Measurements from ENCODE around the gene EDN1.

The EDN1 gene

GRCh38 chr6:12294851-12295536, 4.8 kb downstream of the EDN1 start:
- Histone ChIP-seq H3K4me3 (no peak overlapping the region), H3K9me3 (ENCODE audit: low read depth, low read length) (no peaks in the 10 kb centered on the region), H3K27ac (no peak overlapping the region), H3K36me3 (ENCODE audit: insufficient read depth, low read length) (no peaks in the 10 kb centered on the region), H3K9ac (ENCODE audit: insufficient read length) (no peak overlapping the region)
- TF ChIP-seq POLR2AphosphoS5 (IDR thresholded peaks at IDR 0.05; ENCODE audit: borderline replicate concordance, low read depth, low read length), result no peak
- no peak for TF ChIP-seq FOXP2 (optimal IDR thresholded peaks at IDR 0.05; ENCODE audit: control extremely low read depth, extremely low read length, insufficient read depth)
- no peak for TF ChIP-seq EZH2 (IDR thresholded peaks at IDR 0.05)
- no peak for DNase-seq (ENCODE audit: low read depth, low spot score)

DNA sequence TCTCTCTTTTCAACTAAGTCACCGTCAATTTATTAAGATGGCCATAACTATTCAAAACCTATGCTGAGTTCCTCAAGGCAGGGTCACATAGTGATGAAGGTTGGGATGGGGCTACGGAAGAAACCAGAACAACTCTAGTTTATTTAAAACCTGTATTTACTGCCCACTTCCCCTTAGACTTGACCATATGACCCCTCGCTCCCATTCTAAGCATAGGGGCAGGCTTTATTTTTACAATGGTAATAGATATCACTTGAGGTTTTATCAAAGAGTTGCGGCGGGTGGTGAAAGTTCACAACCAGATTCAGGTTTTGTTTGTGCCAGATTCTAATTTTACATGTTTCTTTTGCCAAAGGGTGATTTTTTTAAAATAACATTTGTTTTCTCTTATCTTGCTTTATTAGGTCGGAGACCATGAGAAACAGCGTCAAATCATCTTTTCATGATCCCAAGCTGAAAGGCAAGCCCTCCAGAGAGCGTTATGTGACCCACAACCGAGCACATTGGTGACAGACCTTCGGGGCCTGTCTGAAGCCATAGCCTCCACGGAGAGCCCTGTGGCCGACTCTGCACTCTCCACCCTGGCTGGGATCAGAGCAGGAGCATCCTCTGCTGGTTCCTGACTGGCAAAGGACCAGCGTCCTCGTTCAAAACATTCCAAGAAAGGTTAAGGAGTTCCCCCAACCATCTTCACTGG, 5.5 kb downstream of the EDN1 start:
- Histone ChIP-seq H3K36me3 (ENCODE audit: insufficient read depth, low read length) (no peaks in the 10 kb centered on the region), H3K27ac (no peak overlapping the region), H3K9me3 (ENCODE audit: low read depth, low read length) (no peaks in the 10 kb centered on the region)

DNA sequence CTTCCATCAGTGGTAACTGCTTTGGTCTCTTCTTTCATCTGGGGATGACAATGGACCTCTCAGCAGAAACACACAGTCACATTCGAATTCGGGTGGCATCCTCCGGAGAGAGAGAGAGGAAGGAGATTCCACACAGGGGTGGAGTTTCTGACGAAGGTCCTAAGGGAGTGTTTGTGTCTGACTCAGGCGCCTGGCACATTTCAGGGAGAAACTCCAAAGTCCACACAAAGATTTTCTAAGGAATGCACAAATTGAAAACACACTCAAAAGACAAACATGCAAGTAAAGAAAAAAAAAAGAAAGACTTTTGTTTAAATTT, 6.1 kb downstream of the EDN1 start:
- no peaks in the 10 kb centered on the region for H3K36me3 ChIP-seq (ENCODE audit: insufficient read depth, low read length)
- H3K9ac ChIP-seq (ENCODE audit: insufficient read length), result no peak overlapping the region
- H3K9me3 ChIP-seq (ENCODE audit: low read depth, low read length), result no peaks in the 10 kb centered on the region
- no peak overlapping the region for H3K4me3 ChIP-seq
- TF ChIP-seq FOXP2 (optimal IDR thresholded peaks at IDR 0.05; ENCODE audit: control extremely low read depth, extremely low read length, insufficient read depth) (no peak), EZH2 (IDR thresholded peaks at IDR 0.05) (no peak), POLR2AphosphoS5 (IDR thresholded peaks at IDR 0.05; ENCODE audit: borderline replicate concordance, low read depth, low read length) (no peak)
- no peak overlapping the region for H3K27ac ChIP-seq
- DNase-seq (ENCODE audit: low read depth, low spot score), result no peak

More for the DNA sequence above, 5.5 kb downstream of the EDN1 start:
- no peak for TF ChIP-seq FOXP2 (optimal IDR thresholded peaks at IDR 0.05; ENCODE audit: control extremely low read depth, extremely low read length, insufficient read depth)
- DNase-seq (ENCODE audit: low read depth, low spot score), result no peak
- H3K9ac ChIP-seq (ENCODE audit: insufficient read length), result no peak overlapping the region
- no peak overlapping the region for H3K4me3 ChIP-seq

GRCh38 chr6:12296604-12297003, 6.4 kb downstream of the EDN1 start:
- H3K36me3 ChIP-seq (ENCODE audit: insufficient read depth, low read length), result no peaks in the 10 kb centered on the region
- no peak overlapping the region for H3K27ac ChIP-seq
- no peak for DNase-seq (ENCODE audit: low read depth, low spot score)
- no peaks in the 10 kb centered on the region for H3K9me3 ChIP-seq (ENCODE audit: low read depth, low read length)
- H3K4me3 ChIP-seq, result no peak overlapping the region
- no peak overlapping the region for H3K9ac ChIP-seq (ENCODE audit: insufficient read length)
- TF ChIP-seq POLR2AphosphoS5 (IDR thresholded peaks at IDR 0.05; ENCODE audit: borderline replicate concordance, low read depth, low read length) (no peak), FOXP2 (optimal IDR thresholded peaks at IDR 0.05; ENCODE audit: control extremely low read depth, extremely low read length, insufficient read depth) (no peak), EZH2 (IDR thresholded peaks at IDR 0.05) (no peak)

DNA sequence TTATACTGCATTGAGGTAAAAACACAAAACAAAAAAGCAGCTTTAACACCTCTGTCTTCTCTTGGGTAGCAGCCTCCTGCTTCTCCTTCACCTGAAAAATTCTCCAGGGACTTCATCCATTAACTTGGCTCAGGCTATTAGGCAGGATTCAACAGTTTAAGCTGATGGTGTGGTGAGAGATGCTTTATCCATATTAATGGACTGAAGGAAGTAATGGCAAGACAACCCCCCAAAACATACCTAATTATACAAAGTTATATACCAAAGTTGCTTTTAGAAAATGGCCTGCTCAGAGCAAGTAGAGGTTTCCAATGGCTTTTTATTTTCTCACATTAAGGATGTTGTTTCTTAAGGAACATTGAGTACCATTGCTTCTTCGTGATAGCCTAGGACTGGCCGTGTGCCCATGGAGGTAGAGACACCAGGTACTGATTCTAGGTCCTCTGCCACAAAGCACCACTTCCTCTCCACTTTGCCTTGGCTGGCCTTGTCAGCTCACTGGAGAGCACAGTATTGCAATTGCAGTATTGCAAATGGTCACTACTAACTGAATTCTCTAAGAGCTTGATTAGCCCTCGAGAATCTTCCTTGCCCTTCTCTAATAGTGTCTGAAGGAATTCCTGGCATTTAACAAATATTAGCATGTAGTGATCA, 7.3 kb downstream of the EDN1 start:
- Histone ChIP-seq H3K9me3 (ENCODE audit: low read depth, low read length) (no peaks in the 10 kb centered on the region), H3K9ac (ENCODE audit: insufficient read length) (no peak overlapping the region), H3K27ac (no peak overlapping the region), H3K36me3 (ENCODE audit: insufficient read depth, low read length) (no peaks in the 10 kb centered on the region), H3K4me3 (no peak overlapping the region)
- DNase-seq (ENCODE audit: low read depth, low spot score), result no peak
- TF ChIP-seq POLR2AphosphoS5 (IDR thresholded peaks at IDR 0.05; ENCODE audit: borderline replicate concordance, low read depth, low read length), result no peak
- no peak for TF ChIP-seq FOXP2 (optimal IDR thresholded peaks at IDR 0.05; ENCODE audit: control extremely low read depth, extremely low read length, insufficient read depth)
- TF ChIP-seq EZH2 (IDR thresholded peaks at IDR 0.05), result no peak

DNA sequence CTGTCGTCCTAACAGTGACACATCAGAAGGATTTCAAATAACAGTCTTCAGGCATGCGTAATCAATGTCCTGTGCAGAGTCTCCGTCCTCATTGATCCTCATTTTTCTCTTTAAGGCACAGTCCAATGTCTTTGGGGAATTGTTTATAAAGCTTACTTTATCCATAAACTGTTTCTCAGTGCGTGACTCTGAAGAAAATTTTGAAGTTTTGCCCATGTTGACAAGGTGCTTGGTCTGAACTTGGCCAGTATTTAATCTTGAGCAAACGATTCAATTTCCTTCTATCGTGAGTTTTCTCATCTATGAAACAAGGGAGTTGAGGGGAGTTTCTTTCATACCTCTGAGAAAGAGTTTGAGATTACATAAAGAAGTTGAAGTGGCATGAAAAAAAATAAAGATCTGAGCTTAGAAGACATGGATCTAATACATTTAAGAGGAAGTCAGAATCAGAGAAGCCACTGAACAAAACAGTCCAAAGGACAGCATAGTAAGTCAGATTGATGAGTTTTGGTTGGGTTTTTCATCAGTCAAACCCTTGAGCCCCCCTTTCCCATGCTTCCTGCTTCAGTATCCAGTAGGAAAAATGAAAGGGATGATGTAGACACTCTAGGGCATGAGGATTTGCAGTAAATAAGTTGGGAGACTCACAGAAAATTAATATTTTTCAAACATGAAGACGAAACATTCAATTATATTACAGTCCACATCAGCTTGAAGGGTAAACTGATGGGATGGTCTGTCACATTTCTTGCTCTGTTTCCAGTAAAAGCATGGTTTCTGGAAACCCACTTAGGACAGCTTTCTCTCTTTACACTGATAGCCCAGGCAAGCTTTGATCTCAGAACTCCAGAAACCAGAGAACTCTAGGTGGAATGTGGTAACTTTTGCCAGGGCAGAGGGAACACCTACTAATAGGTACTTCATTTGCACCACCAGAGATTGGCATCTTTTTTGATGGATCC, 8.1 kb downstream of the EDN1 start:
- no peak overlapping the region for H3K9ac ChIP-seq (ENCODE audit: insufficient read length)
- no peaks in the 10 kb centered on the region for H3K36me3 ChIP-seq (ENCODE audit: insufficient read depth, low read length)
- H3K27ac ChIP-seq, result no peak overlapping the region
- DNase-seq (ENCODE audit: low read depth, low spot score), result no peak
- H3K9me3 ChIP-seq (ENCODE audit: low read depth, low read length), result no peaks in the 10 kb centered on the region
- TF ChIP-seq EZH2 (IDR thresholded peaks at IDR 0.05) (no peak), POLR2AphosphoS5 (IDR thresholded peaks at IDR 0.05; ENCODE audit: borderline replicate concordance, low read depth, low read length) (no peak), FOXP2 (optimal IDR thresholded peaks at IDR 0.05; ENCODE audit: control extremely low read depth, extremely low read length, insufficient read depth) (no peak)
- no peak overlapping the region for H3K4me3 ChIP-seq

DNA sequence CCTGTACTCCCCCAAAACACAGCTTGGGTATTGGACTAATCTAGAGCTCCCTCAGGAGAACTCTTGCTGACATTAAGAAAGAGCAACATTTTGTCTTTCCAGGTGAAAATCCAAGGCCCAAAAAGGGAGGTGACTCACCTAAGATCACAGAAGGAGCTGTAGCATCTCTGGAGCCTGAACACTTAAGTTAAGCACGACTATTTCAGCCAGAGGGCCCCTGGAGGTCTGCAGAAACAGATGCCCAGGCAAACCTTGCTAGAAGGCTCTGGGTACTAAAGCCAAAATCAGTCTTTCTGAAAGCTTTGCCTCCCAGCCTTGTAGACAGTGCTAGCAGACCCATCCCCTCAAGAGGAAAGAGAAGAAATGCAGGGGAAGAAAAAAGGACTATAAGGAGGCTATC, 8.8 kb downstream of the EDN1 start:
- TF ChIP-seq POLR2AphosphoS5 (IDR thresholded peaks at IDR 0.05; ENCODE audit: borderline replicate concordance, low read depth, low read length) (no peak), EZH2 (IDR thresholded peaks at IDR 0.05) (no peak), FOXP2 (optimal IDR thresholded peaks at IDR 0.05; ENCODE audit: control extremely low read depth, extremely low read length, insufficient read depth) (no peak)
- Histone ChIP-seq H3K36me3 (ENCODE audit: insufficient read depth, low read length) (no peaks in the 10 kb centered on the region), H3K27ac (no peak overlapping the region), H3K4me3 (no peak overlapping the region), H3K9ac (ENCODE audit: insufficient read length) (no peak overlapping the region), H3K9me3 (ENCODE audit: low read depth, low read length) (no peaks in the 10 kb centered on the region)
- no peak for DNase-seq (ENCODE audit: low read depth, low spot score)

DNA sequence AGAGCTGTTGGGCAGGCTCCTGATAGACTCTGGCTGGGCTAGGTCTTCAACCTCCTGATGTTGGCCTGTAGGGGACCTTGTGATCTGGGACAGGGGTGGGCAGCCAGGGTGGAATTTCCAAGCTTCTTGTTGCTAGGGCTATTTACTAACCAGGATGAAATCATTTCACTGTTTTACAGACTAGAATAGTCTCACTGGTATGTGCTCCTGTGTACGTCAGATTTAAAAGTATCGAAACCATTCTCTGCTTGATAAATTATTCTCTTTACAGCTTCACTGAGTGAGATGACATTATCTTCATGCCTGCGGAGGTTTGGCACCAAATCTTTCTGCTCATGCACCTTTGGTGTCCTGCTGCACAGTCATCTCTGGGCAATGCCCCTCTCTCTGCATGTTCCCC, 10.9 kb downstream of the EDN1 start:
- Histone ChIP-seq H3K36me3 (ENCODE audit: insufficient read depth, low read length) (no peaks in the 10 kb centered on the region), H3K4me3 (no peak overlapping the region), H3K9me3 (ENCODE audit: low read depth, low read length) (no peaks in the 10 kb centered on the region), H3K27ac (no peak overlapping the region), H3K9ac (ENCODE audit: insufficient read length) (no peak overlapping the region)
- TF ChIP-seq FOXP2 (optimal IDR thresholded peaks at IDR 0.05; ENCODE audit: control extremely low read depth, extremely low read length, insufficient read depth), result no peak
- no peak for TF ChIP-seq EZH2 (IDR thresholded peaks at IDR 0.05)
- no peak for TF ChIP-seq POLR2AphosphoS5 (IDR thresholded peaks at IDR 0.05; ENCODE audit: borderline replicate concordance, low read depth, low read length)
- no peak for DNase-seq (ENCODE audit: low read depth, low spot score)

Data from SK-N-MC (cell line).